MCF 10A (cell line): ENCODE data around the gene SRM. TPM values are rescaled to one million over a fixed set of nuclear protein-coding genes. Genes with fewer than 3 reads are reported as not detected.
"Not testable (repeated sequence)": the region's sequence is repeated elsewhere in the genome, so short reads cannot be mapped to it uniquely, and the experiment has no call there.

ENCODE experiments used
- BruUV-seq: library from RNA; stranded (reverse); fragments of 400-500 nt; replicated peaks from 2 replicates; lab custom pipeline; 2021; lab: Mats Ljungman, UMichigan
- CTCF ChIA-PET: fragments of 300-600 bp; sonication (Branson Sonifier 250); formaldehyde crosslinking; extraction: SDS; loops from one replicate; lab custom pipeline; 2021; ENCODE audit warnings: antibody characterized with exemption, inconsistent platforms; lab: Yijun Ruan, JAX
- POLR2A ChIA-PET: fragments of 300-600, 350-650 bp; sonication (Branson Sonifier 250); formaldehyde crosslinking; extraction: SDS; loops from one replicate; lab custom pipeline; 2020; ENCODE audit warnings: antibody characterized with exemption, inconsistent platforms; lab: Yijun Ruan, JAX
- DNase-seq: peaks from one replicate; pipeline ENCODE4 v3.0.0-alpha.2; 2018; ENCODE audit not compliant: unreplicated experiment
- H3K27ac Mint-ChIP-seq: one replicate; pipeline ENCODE4 v1.8.0; 2022; ENCODE audit warnings: mild to moderate bottlenecking, low read depth, mixed read lengths; ENCODE audit not compliant: unreplicated experiment
- H3K27me3 Mint-ChIP-seq: one replicate; pipeline ENCODE4 v1.8.0; 2022; ENCODE audit warnings: mixed read lengths; ENCODE audit not compliant: insufficient read depth, unreplicated experiment
- H3K36me3 Mint-ChIP-seq: one replicate; pipeline ENCODE4 v1.8.0; 2022; ENCODE audit warnings: mild to moderate bottlenecking, moderate library complexity, mixed read lengths; ENCODE audit not compliant: insufficient read depth, unreplicated experiment
- H3K4me1 Mint-ChIP-seq: one replicate; pipeline ENCODE4 v1.8.0; 2022; ENCODE audit warnings: mixed read lengths; ENCODE audit not compliant: insufficient read depth, unreplicated experiment
- H3K4me3 Mint-ChIP-seq: one replicate; pipeline ENCODE4 v1.8.0; 2022; ENCODE audit warnings: mild to moderate bottlenecking, moderate library complexity, mixed read lengths; ENCODE audit not compliant: unreplicated experiment
- H3K9me3 Mint-ChIP-seq: one replicate; pipeline ENCODE4 v1.8.0; 2022; ENCODE audit warnings: mixed read lengths; ENCODE audit not compliant: unreplicated experiment
- intact Hi-C: fragments of 100-400 bp; cut with micrococcal nuclease; formaldehyde crosslinking; loops from 2 replicates; pipeline ENCODE4 v1.14.1; 2022
- total RNA-seq: library from RNA; stranded (reverse); gene quantifications from 2 replicates; pipeline ENCODE4 v1.2.3, GENCODE V29; 2022
- TF ChIP-seq, protein P1 (sequence below): fragments of 200-600 bp; IDR thresholded peaks from one replicate; pipeline ENCODE4 v1.8.0; 2022; ENCODE audit warnings: antibody characterized with exemption, mild to moderate bottlenecking; ENCODE audit not compliant: unreplicated experiment

SRM gene
- total RNA-seq, 1 experiment from 2014 or later: 327 TPM

DNA sequence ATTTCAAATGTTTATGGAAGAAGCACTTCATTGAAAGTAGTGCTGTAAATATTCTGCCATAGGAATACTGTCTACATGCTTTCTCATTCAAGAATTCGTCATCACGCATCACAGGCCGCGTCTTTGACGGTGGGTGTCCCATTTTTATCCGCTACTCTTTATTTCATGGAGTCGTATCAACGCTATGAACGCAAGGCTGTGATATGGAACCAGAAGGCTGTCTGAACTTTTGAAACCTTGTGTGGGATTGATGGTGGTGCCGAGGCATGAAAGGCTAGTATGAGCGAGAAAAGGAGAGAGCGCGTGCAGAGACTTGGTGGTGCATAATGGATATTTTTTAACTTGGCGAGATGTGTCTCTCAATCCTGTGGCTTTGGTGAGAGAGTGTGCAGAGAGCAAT is 36.6 kb downstream of the SRM start:
- Mint-ChIP-seq H3K27me3 (no peaks in the 10 kb centered on the region), H3K27ac (no peak overlapping the region), H3K36me3 (peaks cover 93% of the 10 kb centered on the region), H3K4me1 (peaks cover 19% of the 10 kb centered on the region), H3K4me3 (no peak overlapping the region), H3K9me3 (no peaks in the 10 kb centered on the region)
- TF ChIP-seq, protein P1, sequence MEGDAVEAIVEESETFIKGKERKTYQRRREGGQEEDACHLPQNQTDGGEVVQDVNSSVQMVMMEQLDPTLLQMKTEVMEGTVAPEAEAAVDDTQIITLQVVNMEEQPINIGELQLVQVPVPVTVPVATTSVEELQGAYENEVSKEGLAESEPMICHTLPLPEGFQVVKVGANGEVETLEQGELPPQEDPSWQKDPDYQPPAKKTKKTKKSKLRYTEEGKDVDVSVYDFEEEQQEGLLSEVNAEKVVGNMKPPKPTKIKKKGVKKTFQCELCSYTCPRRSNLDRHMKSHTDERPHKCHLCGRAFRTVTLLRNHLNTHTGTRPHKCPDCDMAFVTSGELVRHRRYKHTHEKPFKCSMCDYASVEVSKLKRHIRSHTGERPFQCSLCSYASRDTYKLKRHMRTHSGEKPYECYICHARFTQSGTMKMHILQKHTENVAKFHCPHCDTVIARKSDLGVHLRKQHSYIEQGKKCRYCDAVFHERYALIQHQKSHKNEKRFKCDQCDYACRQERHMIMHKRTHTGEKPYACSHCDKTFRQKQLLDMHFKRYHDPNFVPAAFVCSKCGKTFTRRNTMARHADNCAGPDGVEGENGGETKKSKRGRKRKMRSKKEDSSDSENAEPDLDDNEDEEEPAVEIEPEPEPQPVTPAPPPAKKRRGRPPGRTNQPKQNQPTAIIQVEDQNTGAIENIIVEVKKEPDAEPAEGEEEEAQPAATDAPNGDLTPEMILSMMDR: no peak
- intact Hi-C loops: no loop called here
- ChIA-PET CTCF (interaction anchor here (0.6 kb wide), 1 partner anchor 521 kb away, joined by 3 read pairs; no protein-coding TSS in a partner anchor), POLR2A (interaction anchor here (2.2 to 2.7 kb wide), 2 partner anchors 10 kb away, joined by 12 to 13 read pairs; partner anchors contain the start of gene TARDBP)
- BruUV-seq: no TSS peak
- no peak for DNase-seq

DNA sequence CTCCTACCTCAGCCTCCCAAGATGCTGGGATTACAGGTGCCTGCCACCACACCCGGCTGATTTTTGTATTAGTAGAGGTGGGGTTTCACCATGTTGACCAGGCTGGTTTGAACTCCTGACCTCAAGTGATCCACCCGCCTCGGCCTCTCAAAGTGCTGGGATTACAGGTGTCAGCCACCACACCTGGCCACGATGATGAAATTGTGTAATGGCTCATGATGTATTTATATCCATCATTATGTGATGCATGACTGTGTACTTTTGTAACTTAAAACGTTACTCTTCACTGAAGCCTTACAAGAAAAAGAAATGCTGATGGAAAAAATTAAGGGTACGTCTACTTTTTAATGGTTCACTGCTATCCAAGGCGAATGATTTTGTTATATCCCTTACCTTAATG is 39.8 kb downstream of the SRM start:
- intact Hi-C loops: no loop called here
- Mint-ChIP-seq H3K27ac (no peak overlapping the region), H3K4me3 (no peak overlapping the region), H3K27me3 (no peaks in the 10 kb centered on the region), H3K36me3 (peaks cover 98% of the 10 kb centered on the region), H3K4me1 (peaks cover 18% of the 10 kb centered on the region), H3K9me3 (no peaks in the 10 kb centered on the region)
- TF ChIP-seq, protein P1: no peak
- POLR2A ChIA-PET: interaction anchor here (0.6 to 0.7 kb wide), 3 partner anchors 8 to 482 kb away, joined by 3 read pairs; no protein-coding TSS in a partner anchor
- no peak for DNase-seq
- no TSS peak for BruUV-seq
- CTCF ChIA-PET: interaction anchor here (1.5 kb wide), 2 partner anchors 18 to 29 kb away, joined by 5 to 7 read pairs; no protein-coding TSS in a partner anchor

DNA sequence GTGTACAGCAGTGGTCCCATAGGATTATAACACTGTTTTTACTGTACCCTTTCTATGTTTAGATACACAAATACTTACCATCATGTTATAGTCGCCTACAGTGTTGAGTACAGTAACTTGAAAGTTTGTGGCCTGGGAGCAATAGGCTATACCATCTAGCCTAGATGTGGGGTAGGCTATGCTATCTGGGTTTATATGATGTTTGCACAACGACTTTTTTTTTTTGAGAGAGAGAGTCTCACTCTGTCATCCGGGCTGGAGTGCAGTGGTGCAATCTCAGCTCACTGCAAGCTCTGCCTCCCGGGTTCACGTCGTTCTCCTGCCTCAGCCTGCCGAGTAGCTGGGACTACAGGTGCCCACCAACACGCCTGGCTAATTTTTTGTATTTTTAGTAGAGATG is 40.5 kb downstream of the SRM start:
- H3K27ac Mint-ChIP-seq, BruUV-seq, intact Hi-C loops, CTCF ChIA-PET, H3K27me3 Mint-ChIP-seq, DNase-seq, POLR2A ChIA-PET, H3K4me3 Mint-ChIP-seq, H3K9me3 Mint-ChIP-seq: not testable (repeated sequence)
- peaks cover 12% of the 10 kb centered on the region for H3K4me1 Mint-ChIP-seq
- peaks cover 98% of the 10 kb centered on the region for H3K36me3 Mint-ChIP-seq

DNA sequence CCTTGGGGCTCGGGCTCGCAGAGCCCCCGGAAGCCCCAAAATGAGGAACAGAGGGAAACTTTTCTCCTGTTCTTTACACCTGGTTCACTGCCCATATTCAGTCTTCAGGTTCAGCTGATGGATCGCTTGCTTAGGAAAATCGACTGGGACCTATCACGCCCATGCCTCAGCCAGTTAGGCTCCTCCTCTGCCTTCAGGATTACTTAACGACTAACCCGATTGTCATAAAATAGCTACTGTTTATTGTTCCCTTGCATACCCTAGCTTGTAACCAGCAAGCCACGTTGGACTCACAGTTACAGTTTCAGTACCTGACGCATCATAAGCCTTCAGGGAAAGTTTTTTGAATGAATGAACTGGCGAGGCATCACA is 46.7 kb downstream of the SRM start:
- BruUV-seq: no TSS peak
- Mint-ChIP-seq H3K4me3 (peak overlapping the region; percentile 83), H3K4me1 (no peaks in the 10 kb centered on the region), H3K27ac (peak overlapping the region; percentile 100), H3K9me3 (no peaks in the 10 kb centered on the region), H3K27me3 (no peaks in the 10 kb centered on the region), H3K36me3 (peaks cover 51% of the 10 kb centered on the region)
- intact Hi-C loops: loop anchor here (2.0 to 5.0 kb wide), 2 partner anchors 36 to 506 kb away; no protein-coding TSS in a partner anchor
- TF ChIP-seq, protein P1: no peak
- ChIA-PET CTCF (interaction anchor here (0.7 to 1.0 kb wide), 3 partner anchors 24 to 485 kb away, joined by 3 to 4 read pairs (median 3); no protein-coding TSS in a partner anchor), POLR2A (interaction anchor here (0.7 to 2.5 kb wide), 19 partner anchors 9 to 894 kb away, joined by 3 to 23 read pairs (median 6); partner anchors contain the start of gene SRM)
- DNase-seq: no peak
